GM18520 (cell line): ENCODE data around the gene MYH14.

Experiments used
- ATAC-seq: cut with Tn5 transposase; IDR thresholded peaks from one replicate; pipeline ENCODE4 v1.9.1; 2021; ENCODE audit not compliant: unreplicated experiment

Gene MYH14

DNA sequence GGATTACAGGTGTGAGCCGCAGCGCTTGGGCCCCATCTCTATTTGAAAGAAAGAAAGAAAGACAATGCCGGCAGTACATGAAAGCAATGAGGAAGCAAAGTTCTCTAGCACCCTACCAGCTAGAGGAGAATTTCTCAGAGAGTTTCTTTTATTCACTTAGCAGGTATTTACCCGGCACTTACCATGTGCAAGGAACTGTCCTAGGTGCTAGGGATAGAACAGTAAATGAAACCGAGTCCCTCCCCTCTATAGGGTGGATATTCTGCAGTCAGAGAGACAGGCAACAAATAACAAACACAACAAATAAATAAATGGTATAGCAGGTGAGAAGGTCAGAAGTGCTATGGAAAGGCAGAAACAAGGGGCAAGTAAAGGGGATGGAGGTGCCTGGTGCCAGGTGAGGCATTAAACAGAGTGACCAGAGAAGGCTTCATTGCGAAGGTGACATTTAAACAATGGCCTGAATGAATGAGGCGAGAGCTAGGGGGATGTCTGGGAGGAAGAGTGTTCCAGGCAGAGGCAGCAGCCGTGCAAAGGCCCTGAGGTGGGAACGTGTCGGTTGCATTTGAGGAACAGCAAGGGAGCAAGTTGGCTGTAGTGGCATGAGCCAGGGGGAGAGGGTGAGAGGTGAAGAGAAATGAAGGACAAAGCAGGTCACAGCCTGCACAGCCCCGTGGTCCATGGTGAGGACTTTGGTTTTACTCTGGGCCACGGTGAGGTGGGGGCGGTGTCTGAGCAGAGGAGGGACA lies 10.8 kb upstream of the MYH14 start:
- no peak for ATAC-seq

GRCh38 chr19:50195224-50195623 lies 8.2 kb upstream of the MYH14 start:
- no peak for ATAC-seq

DNA sequence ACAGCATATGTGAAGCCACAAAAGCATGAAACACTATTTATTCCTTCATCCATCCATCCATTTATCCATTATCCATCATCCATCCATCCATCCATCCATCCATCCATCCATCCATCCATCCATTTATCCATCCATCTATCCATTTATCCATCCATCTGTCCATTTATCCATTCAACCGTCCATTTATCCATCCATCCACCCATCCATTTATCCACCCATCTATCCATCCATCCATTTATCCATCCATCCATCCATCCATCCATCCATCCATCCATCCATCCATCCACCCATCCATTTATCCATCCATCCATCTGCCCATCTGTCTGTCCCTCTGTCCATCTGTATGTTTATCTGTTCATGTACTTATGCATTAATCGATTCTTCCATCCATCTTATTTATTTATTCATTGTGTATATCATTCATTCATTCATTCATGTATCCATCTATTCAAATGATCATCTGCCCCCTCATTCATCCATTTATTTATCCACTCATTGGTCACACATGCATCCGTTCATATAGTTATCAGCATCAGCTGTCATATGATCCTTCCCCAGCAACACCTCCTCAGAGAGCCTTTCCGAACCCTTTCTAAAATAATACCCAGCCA lies 7.0 kb upstream of the MYH14 start:
- no peak for ATAC-seq

DNA sequence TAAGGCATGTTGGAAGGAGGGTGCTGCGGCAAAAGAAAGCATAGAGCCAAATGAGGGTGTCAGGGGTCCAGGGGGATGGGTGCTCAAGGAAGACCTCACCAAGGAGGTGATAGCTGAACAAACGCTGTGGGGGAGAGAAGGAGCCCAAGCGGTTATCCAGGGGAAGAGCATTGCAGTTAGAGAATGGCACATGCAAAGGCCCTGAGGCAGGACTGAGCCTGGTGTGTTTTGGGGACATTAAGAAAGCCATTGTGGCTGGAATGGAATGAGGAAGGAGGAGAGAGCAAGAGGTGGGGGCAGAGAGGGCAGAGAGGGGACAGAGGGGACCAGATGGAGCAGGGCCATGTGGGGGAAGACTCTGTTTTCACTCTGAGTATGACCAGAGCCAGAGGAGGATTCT lies 6.1 kb upstream of the MYH14 start:
- ATAC-seq = no peak

DNA sequence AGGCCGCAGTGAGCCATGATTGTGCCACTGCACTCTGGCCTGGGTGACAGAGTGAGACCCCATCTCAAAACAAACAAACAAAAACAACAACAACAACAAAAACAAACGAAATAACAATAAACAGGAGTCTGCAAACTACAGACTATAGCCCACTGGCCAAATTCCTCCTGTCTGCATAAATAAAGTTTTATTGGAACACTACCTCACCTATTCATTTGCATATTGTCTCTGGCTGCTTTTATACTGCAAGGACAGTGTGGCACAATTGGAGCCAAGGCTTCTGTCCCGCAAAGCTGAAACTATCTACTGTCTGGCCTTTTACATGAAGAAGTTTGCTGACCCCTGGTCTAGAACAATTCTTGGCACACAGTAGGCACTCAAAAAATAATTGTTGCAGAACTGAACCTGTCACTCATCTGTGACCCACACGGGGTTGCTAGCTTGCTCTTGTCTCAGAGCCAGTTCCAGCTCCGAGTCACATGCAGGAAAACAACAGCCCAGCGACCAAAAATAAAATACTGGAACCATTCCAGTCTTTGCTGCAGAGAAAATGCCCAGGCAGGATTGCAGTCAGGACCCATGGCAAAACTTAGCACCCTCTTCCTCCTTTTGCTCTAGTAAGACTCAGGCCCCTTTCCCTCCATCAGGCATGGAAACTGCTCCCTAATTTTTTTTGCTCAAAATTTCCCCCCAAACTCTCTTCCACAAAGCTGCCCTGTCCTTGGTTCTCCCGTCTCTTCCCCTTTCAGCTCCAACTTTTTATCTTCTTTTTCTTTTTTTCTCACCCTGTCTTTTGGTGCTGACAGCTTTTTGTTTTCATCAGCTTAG lies 4.8 kb upstream of the MYH14 start:
- no peak for ATAC-seq

DNA sequence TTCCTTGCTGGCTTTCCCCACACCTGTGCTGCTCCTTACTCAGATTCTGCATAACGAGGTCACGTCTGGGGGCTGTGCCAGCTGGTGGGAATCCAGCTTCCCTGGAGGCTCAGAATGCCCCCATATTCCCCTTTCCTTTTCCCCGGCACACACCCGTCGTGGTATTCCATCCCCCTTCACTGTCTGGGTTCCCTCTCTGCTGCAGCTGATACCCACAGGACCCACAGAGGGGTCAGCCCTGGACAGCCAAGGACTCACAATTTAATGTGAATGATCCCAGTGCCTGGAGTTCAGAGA lies 4.2 kb upstream of the MYH14 start:
- no peak for ATAC-seq

DNA sequence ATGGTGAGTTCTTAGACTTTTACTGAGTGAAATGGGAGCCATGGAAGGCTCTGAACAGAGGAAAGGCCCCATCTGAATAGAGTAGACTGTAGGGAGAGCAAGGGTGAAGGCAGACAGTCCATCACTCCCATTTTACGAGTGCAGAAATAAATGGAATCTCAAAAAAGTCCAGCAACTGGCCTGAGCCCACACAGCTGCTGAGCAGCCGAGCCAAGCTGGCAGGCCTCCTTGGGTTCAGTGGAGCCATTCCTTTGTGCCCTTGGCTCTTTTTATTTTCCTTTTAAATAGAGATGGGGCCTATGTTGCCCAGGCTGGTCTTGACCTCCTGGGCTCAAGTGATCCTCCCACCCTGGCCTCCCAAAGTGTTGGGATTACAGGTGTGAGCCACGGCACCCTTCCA lies 1.0 kb upstream of the MYH14 start:
- no peak for ATAC-seq

GRCh38 chr19:50202962-50203280 lies 501 bp upstream of the MYH14 start:
- no peak for ATAC-seq

- ATAC-seq = no peak
Measured at GRCh38 chr19:50204081-50204428, 633 bp downstream of the MYH14 start.

DNA sequence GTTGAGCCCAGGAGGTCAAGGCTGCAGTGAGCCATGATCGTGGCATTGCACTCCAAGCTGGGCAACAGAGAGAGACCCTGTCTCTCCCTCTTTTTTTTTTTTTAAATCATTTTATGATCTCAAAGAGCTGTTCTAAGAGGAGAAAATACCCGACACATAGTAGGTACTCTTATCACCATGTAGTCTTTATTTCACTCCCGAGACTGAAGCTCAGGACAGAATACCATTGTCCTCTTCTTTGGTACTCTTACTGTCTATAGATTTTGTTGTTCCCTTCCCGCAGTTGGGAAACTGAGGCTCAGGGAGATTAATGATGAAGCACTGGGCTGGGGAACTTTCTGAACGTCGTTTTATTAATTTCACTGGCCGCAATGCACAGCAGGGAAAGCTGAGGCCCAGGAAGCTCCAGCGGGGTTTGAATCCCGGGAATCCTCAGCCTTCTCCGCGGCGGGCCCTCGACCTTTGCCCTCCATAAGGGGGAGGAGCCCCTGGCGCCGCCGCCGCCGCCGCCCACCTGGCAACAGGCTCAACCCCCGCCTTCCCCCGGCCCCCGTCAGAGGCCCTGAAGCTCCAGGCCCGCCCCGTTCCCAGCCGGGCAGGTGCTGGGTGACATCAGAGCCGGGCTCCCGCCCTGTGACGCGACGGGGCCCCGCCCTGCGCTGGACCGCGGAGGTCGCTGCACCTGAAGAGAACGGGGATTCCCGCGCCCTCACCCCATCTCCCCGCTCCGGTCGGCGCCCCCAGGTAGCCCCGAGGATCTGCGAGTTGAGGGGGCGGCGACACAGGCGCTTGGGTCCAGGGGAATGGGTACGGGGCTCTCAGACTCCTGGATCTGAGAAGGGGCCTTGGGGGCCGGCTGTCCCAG lies 1.6 kb downstream of the MYH14 start:
- no peak for ATAC-seq

DNA sequence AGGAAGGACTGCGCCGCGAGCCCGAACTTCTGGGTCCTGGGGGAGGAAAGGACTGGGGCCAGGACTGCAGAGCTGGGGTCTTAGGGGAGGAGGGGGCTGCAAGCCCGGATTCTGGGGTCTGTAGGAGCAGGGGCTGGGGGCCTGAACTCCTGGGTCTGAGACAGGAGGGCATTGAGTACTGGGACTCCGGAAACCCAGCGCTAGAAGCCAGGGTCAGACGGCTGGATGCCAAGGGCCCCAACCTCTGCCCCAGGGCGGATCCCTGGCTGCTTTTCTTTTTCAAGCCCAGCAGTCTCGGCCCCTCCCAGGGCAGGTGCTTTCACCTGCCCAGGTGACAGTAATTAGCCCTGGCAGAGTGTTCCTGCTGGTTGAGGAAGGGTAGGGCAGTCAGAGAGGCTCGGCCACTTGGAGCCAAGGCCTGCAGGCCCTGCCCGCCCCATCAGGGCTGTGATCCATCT lies 2.3 kb downstream of the MYH14 start:
- ATAC-seq = no peak

GRCh38 chr19:50206191-50206590 lies 2.8 kb downstream of the MYH14 start:
- no peak for ATAC-seq

DNA sequence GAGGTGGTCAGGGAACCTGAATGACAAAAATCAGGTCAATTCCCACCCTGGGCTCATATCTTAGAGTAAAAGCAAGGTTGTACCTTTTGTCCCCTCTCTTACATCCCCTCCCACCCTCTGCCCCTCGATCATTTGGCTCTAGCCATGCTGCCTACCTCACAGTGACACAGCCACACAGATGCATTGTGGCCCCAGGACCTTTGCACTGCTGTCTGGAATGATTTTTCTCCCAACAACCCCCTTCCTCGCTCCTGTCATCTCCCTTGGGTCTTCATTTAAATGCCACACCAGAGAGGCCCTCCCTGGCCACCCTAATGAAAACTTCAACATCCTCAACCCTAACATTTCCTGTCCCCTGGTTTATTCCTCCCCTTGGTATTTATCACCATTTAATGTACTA lies 4.3 kb downstream of the MYH14 start:
- ATAC-seq = no peak

- ATAC-seq = no peak
Measured at GRCh38 chr19:50209131-50209530, 5.7 kb downstream of the MYH14 start.

DNA sequence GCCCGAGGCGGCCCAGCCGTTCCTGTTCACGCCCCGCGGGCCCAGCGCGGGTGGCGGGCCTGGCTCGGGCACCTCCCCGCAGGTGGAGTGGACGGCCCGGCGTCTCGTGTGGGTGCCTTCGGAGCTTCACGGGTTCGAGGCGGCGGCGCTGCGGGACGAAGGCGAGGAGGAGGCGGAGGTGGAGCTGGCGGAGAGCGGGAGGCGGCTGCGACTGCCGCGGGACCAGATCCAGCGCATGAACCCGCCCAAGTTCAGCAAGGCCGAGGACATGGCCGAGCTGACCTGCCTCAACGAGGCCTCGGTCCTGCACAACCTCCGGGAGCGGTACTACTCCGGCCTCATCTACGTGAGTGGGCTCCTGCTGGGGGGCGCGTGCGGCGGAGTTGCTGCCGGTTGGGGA lies 7.0 kb downstream of the MYH14 start:
- ATAC-seq = no peak

DNA sequence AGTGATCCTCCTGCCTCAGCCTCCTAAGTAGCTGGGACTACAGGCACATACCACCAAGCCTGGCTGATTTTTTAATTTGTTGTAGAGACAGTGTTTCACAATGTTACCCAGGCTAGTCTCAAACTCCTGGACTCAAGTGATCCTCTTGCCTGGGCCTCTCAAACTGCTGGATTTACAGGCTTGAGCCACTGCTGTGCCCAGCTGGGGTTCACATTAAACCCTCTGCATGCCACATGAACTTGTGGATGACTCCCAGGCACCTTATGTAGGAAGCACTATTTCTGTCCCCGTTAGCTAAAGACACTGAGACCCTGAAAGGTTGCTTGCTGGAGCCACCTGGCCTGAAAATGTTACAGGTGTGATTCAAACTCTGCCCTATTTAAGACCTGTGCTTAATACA lies 10.5 kb downstream of the MYH14 start:
- ATAC-seq = no peak

- ATAC-seq = no peak
Measured at GRCh38 chr19:50214699-50215543, 11.5 kb downstream of the MYH14 start.

- ATAC-seq = no peak
Measured at GRCh38 chr19:50215820-50216219, 12.4 kb downstream of the MYH14 start.

- ATAC-seq = no peak
Measured at GRCh38 chr19:50221087-50221486, 17.7 kb downstream of the MYH14 start.

- ATAC-seq = no peak
Measured at GRCh38 chr19:50222691-50223438, 19.4 kb downstream of the MYH14 start.
